CD4-positive, alpha-beta T cell (primary cell): ENCODE results near the gene ADGRE2. TPM values are rescaled to one million over a fixed set of nuclear protein-coding genes. Genes with fewer than 3 reads are reported as not detected.

Experiments
- total RNA-seq, 174 experiments: library from RNA in 2 of 174; stranded (reverse) in 2 of 174; gene quantifications; one replicate each; pipeline ENCODE4 v1.2.3 and lab custom pipeline; 2021 to 2026

Gene ADGRE2
- total RNA-seq, 2 experiments from 2014 or later: 3.0 to 3.8 TPM

Other genes starting within 250 kb of the ADGRE2 start
- gene TECR, start 249.0 kb downstream of the ADGRE2 start, total RNA-seq: 100 to 1,000 TPM; 217 to 232 TPM
- gene NDUFB7, start 206.5 kb downstream of the ADGRE2 start, total RNA-seq: 10 to 100 TPM; 31.7 to 39.1 TPM
- gene CLEC17A, start 195.5 kb downstream of the ADGRE2 start, total RNA-seq: not detected
- not detected for gene ADGRE3, start 103.7 kb downstream of the ADGRE2 start, total RNA-seq
- gene ZNF333, start 88.5 kb downstream of the ADGRE2 start, total RNA-seq: 10 to 100 TPM; 15.5 to 17.6 TPM
- gene OR7A5, start 56.6 kb upstream of the ADGRE2 start, total RNA-seq: not detected
- not detected for gene OR7C1, start 56.6 kb upstream of the ADGRE2 start, total RNA-seq
- gene OR7A10, start 70.4 kb upstream of the ADGRE2 start, total RNA-seq: not detected
- gene OR7A17, start 107.6 kb upstream of the ADGRE2 start, total RNA-seq: not detected
- gene OR7C2, start 162.9 kb upstream of the ADGRE2 start, total RNA-seq: not detected
- not detected for gene SLC1A6, start 201.3 kb upstream of the ADGRE2 start, total RNA-seq